Mesothelial cell of epicardium (in vitro differentiated cells): ENCODE measurements around the gene ABCA2. TPM values are rescaled to one million over a fixed set of nuclear protein-coding genes. Genes with fewer than 3 reads are reported as not detected.

Experiments used
- DNase-seq, 2 experiments: peaks; one replicate each; pipeline ENCODE4 v3.0.0; 2021; ENCODE audit warnings: low spot score in 2 of 2; ENCODE audit not compliant: unreplicated experiment in 2 of 2
- H3K27ac Mint-ChIP-seq: 2 replicates; pipeline ENCODE4 v1.8.0; 2021; ENCODE audit warnings: mixed read lengths
- H3K27me3 Mint-ChIP-seq: 2 replicates; pipeline ENCODE4 v1.8.0; 2021; ENCODE audit warnings: low read depth, mixed read lengths
- H3K36me3 Mint-ChIP-seq: 2 replicates; pipeline ENCODE4 v1.8.0; 2021; ENCODE audit warnings: mixed read lengths
- H3K4me1 Mint-ChIP-seq: 2 replicates; pipeline ENCODE4 v1.8.0; 2021; ENCODE audit warnings: mixed read lengths
- H3K4me3 Mint-ChIP-seq: 2 replicates; pipeline ENCODE4 v1.8.0; 2021; ENCODE audit warnings: mild to moderate bottlenecking, moderate library complexity, mixed read lengths
- H3K9me3 Mint-ChIP-seq: 2 replicates; pipeline ENCODE4 v1.8.0; 2021; ENCODE audit warnings: mixed read lengths
- CTCF ChIP-seq: fragments of 200-600 bp; sonication (generic); IDR thresholded peaks from one replicate; pipeline ENCODE4 v1.5.0; 2021; ENCODE audit warnings: antibody characterized with exemption; ENCODE audit not compliant: unreplicated experiment
- total RNA-seq: library from RNA; stranded (reverse); gene quantifications from 3 replicates; pipeline ENCODE4 v1.2.1, GENCODE V29; 2021

ABCA2 gene
- total RNA-seq, 1 donor from 2014 or later: 58.7 TPM

- Mint-ChIP-seq H3K4me3 (no peak overlapping the region), H3K27ac (peak overlapping the region; percentile 50), H3K27me3 (peaks cover 3% of the 10 kb centered on the region), H3K9me3 (no peaks in the 10 kb centered on the region), H3K4me1 (peaks cover 6% of the 10 kb centered on the region), H3K36me3 (no peaks in the 10 kb centered on the region)
- DNase-seq: no peak
- TF ChIP-seq CTCF: no peak
These were observed 65.3 kb downstream of the ABCA2 start for GRCh38 chr9:136962701-136963248.

- no peak for DNase-seq
- Mint-ChIP-seq H3K27ac (no peak overlapping the region), H3K4me3 (no peak overlapping the region), H3K9me3 (no peaks in the 10 kb centered on the region), H3K27me3 (peaks cover 3% of the 10 kb centered on the region), H3K36me3 (no peaks in the 10 kb centered on the region), H3K4me1 (peaks cover 6% of the 10 kb centered on the region)
- TF ChIP-seq CTCF: no peak
These were observed 65.9 kb downstream of the ABCA2 start for GRCh38 chr9:136962163-136962562.

GRCh38 chr9:136961279-136962065 is 66.6 kb downstream of the ABCA2 start:
- no peak for DNase-seq

GRCh38 chr9:136960938-136961275 is 67.1 kb downstream of the ABCA2 start:
- no peak for TF ChIP-seq CTCF
- Mint-ChIP-seq H3K27ac (no peak overlapping the region), H3K36me3 (no peaks in the 10 kb centered on the region), H3K27me3 (peaks cover 3% of the 10 kb centered on the region), H3K9me3 (peaks cover 8% of the 10 kb centered on the region), H3K4me1 (peaks cover 6% of the 10 kb centered on the region), H3K4me3 (no peak overlapping the region)
- no peak for DNase-seq

More at GRCh38 chr9:136961279-136962065, 66.6 kb downstream of the ABCA2 start:
- TF ChIP-seq CTCF: no peak
- no peaks in the 10 kb centered on the region for H3K36me3 Mint-ChIP-seq
- peaks cover 3% of the 10 kb centered on the region for H3K27me3 Mint-ChIP-seq
- H3K9me3 Mint-ChIP-seq: peaks cover 4% of the 10 kb centered on the region
- H3K27ac Mint-ChIP-seq: no peak overlapping the region
- peaks cover 6% of the 10 kb centered on the region for H3K4me1 Mint-ChIP-seq
- H3K4me3 Mint-ChIP-seq: no peak overlapping the region

- DNase-seq: no peak
- Mint-ChIP-seq H3K9me3 (peaks cover 8% of the 10 kb centered on the region), H3K4me1 (peaks cover 6% of the 10 kb centered on the region), H3K27ac (no peak overlapping the region), H3K27me3 (no peaks in the 10 kb centered on the region), H3K36me3 (no peaks in the 10 kb centered on the region), H3K4me3 (no peak overlapping the region)
- no peak for TF ChIP-seq CTCF
These were observed 67.7 kb downstream of the ABCA2 start for GRCh38 chr9:136960212-136960937.
